ENCODE data around the gene HBA1. TPM values are rescaled to one million over a fixed set of nuclear protein-coding genes. Genes with fewer than 3 reads are reported as not detected.

HBA1 gene
- total and polyA plus RNA-seq, 2 of the 4 experiments (the other 2 are of a cell fraction) = 0.21 TPM; not detected in 1

DNA sequence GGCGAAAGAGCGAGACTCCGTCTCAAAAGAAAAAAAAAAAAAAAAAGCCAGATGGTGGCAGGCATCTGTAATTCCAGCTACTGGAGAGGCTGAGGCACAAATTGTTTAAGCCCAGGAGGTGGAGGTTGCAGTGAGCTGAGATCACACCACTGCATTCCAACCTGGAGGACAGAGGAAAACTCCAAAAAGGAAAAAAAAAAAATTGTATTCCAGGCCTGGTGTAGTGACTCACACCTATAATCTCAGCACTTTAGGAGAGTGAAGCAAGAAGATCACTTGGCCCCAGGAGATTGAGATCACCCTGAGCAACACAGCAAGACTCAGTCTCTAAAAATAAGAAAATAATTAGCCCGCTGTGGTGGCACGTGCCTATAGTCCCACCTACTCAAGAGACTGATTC is 23.9 kb downstream of the HBA1 start:
- Histone ChIP-seq H4K20me1 (ENCODE audit: insufficient read depth, low read length) (peaks cover 9% of the 10 kb centered on the region), H4K5ac (ENCODE audit: low read depth, low read length) (no peak overlapping the region), H3K36me3 (ENCODE audit: control insufficient read depth, insufficient read depth, low read length) (peaks cover 49% of the 10 kb centered on the region), H3K14ac (replicated peaks; ENCODE audit: low read depth, low read length) (no peak overlapping the region), H3K9me1 (ENCODE audit: insufficient read depth, low read length) (no peaks in the 10 kb centered on the region; the same call in 1 of the 2 replicates), H4K8ac (ENCODE audit: low read depth in 2 of 2, low read length in 2 of 2) (no peak overlapping the region), H3K56ac (ENCODE audit: extremely low read depth, insufficient read depth, low read length) (no peak overlapping the region), H3K18ac (ENCODE audit: low read depth, low read length) (no peak overlapping the region), H3K4me3 (ENCODE audit: insufficient read depth, low read depth, low read length) (no peak overlapping the region), H2BK20ac (ENCODE audit: low read depth, low read length) (no peak overlapping the region), H2BK5ac (ENCODE audit: low read depth, low read length, poor library complexity, severe bottlenecking) (no peak overlapping the region), H4K91ac (ENCODE audit: insufficient read depth, low read depth, low read length) (no peak overlapping the region), H3K23ac (ENCODE audit: low read depth, low read length) (no peak overlapping the region), H3K4me2 (ENCODE audit: low read depth, low read length) (no peak overlapping the region), H2AK5ac (ENCODE audit: low read depth, low read length) (no peak overlapping the region), H3K79me1 (ENCODE audit: low read depth in 1 of 2, low read length in 2 of 2) (peaks cover 25 to 43% of the 10 kb centered on the region in 2 experiments), H2AK9ac (replicated peaks; ENCODE audit: low read depth, low read length, poor library complexity) (no peak overlapping the region), H3K27ac (ENCODE audit: insufficient read depth, low read length) (no peak overlapping the region), H2BK120ac (ENCODE audit: low read depth, low read length) (no peak overlapping the region), H3K9me3 (ENCODE audit: control insufficient read depth, insufficient read depth, low read length) (no peaks in the 10 kb centered on the region), H3K27me3 (ENCODE audit: control insufficient read depth, insufficient read depth, low read length) (no peaks in the 10 kb centered on the region), H2AFZ (replicated peaks; ENCODE audit: low read length, poor library complexity) (no peak overlapping the region), H2BK15ac (ENCODE audit: low read depth, low read length) (no peak overlapping the region), H3K9ac (ENCODE audit: low read depth, low read length) (no peak overlapping the region), H3K4me1 (ENCODE audit: control insufficient read depth, insufficient read depth, low read length) (no peaks in the 10 kb centered on the region), H3K4ac (ENCODE audit: low read depth, low read length) (no peak overlapping the region)
- ChIA-PET POLR2A (ENCODE audit: unreplicated experiment) (no interaction called here), CTCF (interaction anchor here (0.7 kb wide), 2 partner anchors 9 to 51 kb away, joined by 4 to 5 read pairs; no protein-coding TSS in a partner anchor)
- DNase-seq (peak; percentile 78), ATAC-seq (ENCODE audit: low read depth) (peak; percentile 82)
- TF ChIP-seq RCOR1 (IDR thresholded peaks at IDR 0.05; ENCODE audit: insufficient replicate concordance, low read length) (no peak), CEBPB (IDR thresholded peaks at IDR 0.05; ENCODE audit: low read depth, low read length) (peak; percentile 86), BHLHE40 (IDR thresholded peaks at IDR 0.05; ENCODE audit: low read depth, low read length) (peak; percentile 49), ELK1 (IDR thresholded peaks at IDR 0.05; ENCODE audit: borderline replicate concordance, low read depth, low read length) (no peak), RFX5 (IDR thresholded peaks at IDR 0.05; ENCODE audit: low read depth, low read length) (no peak)
- intact Hi-C loops (cut with micrococcal nuclease) (no loop called here), dilution Hi-C loops (cut with HindIII; ENCODE audit: low sequenced_read_pairs, unreplicated experiment) (no loop called here), in situ Hi-C loops (cut with MboI; ENCODE audit: low sequenced_read_pairs) (no loop called here)
- BruUV-seq (replicated peaks) = no TSS peak
- 100% methylated on average over 1 of the region's 5 CpGs; no CpG with 5 or more reads in 1 of the 2 experiments for WGBS, 2 experiments (ENCODE audit: extremely low coverage in 2 of 2, insufficient read length in 1 of 2)
